Measurements from ENCODE around the gene NSUN6.

DNA sequence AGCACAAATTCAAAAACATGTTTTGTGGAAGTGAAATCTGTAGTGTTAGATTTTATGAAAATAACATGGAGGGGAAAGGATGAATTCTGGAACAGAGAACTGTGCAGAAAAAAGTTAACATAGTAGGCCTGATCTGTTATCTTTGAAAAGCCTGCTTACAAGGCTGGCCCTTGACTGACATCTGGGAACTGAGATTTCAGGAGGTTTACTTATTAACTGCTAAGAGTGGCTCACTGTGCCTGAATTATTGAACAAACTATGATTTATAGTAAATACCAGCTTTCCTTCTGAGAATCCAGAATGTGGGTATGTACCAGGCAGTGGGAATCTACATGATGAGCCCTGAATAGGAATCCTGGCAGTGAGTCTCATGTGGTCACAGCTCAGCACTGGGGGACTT, 30.5 kb downstream of the NSUN6 start:
- TF ChIP-seq, protein P1, sequence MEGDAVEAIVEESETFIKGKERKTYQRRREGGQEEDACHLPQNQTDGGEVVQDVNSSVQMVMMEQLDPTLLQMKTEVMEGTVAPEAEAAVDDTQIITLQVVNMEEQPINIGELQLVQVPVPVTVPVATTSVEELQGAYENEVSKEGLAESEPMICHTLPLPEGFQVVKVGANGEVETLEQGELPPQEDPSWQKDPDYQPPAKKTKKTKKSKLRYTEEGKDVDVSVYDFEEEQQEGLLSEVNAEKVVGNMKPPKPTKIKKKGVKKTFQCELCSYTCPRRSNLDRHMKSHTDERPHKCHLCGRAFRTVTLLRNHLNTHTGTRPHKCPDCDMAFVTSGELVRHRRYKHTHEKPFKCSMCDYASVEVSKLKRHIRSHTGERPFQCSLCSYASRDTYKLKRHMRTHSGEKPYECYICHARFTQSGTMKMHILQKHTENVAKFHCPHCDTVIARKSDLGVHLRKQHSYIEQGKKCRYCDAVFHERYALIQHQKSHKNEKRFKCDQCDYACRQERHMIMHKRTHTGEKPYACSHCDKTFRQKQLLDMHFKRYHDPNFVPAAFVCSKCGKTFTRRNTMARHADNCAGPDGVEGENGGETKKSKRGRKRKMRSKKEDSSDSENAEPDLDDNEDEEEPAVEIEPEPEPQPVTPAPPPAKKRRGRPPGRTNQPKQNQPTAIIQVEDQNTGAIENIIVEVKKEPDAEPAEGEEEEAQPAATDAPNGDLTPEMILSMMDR (IDR thresholded peaks at IDR 0.05) = no peak
- no peak for TF ChIP-seq POLR2A (IDR thresholded peaks at IDR 0.05)

All from testis (tissue), 2 donors.